A549 (cell line): ENCODE results near the gene XCR1. TPM values are rescaled to one million over a fixed set of nuclear protein-coding genes. Genes with fewer than 3 reads are reported as not detected.

Source experiments
- ATAC-seq, 2 experiments: fragments of 200-7000 bp in 1 of 2; fragments of >200 bp in 1 of 2; cut with Nextera tagmentation in 1 of 2; cut with Tn5 transposase in 1 of 2; 3 replicates each; pipeline versions ENCODE4 v1.8.0 to v1.9.1; 2018 to 2020; ENCODE audit warnings: mild to moderate bottlenecking in 1 of 2, moderate library complexity in 1 of 2
- CTCF ChIA-PET: fragments of 300-600 bp; sonication (Branson Sonifier 250); formaldehyde crosslinking; extraction: SDS; loops from one replicate; lab custom pipeline; 2021; ENCODE audit warnings: antibody characterized with exemption, inconsistent platforms; lab: Yijun Ruan, JAX
- POLR2A ChIA-PET: fragments of 350-600 bp; formaldehyde crosslinking; extraction: SDS; loops from one replicate; lab custom pipeline; 2021; ENCODE audit warnings: antibody characterized with exemption, inconsistent platforms; lab: Yijun Ruan, JAX
- DNase-seq, 2 experiments: peaks; one replicate each; pipeline versions ENCODE4 v3.0.0 to v3.0.0-alpha.2; 2011 to 2016; ENCODE audit warnings: low read depth in 1 of 2, low spot score in 1 of 2
- FAIRE-seq: peaks from 2 replicates; lab custom pipeline; 2011; peaks lifted over from hg19 to GRCh38; lab: Jason Lieb, UNC
- H3K27ac ChIP-seq, 2 experiments: fragments of >200 bp; sonication (Bioruptor Twin); formaldehyde crosslinking; 3 replicates each; pipeline ENCODE4 v1.5.1; 2016 to 2017
- H3K4me1 ChIP-seq: fragments of >200 bp; sonication (Bioruptor Twin); formaldehyde crosslinking; 3 replicates; pipeline ENCODE4 v1.6.1; 2016
- H3K4me2 ChIP-seq: fragments of >200 bp; sonication (Bioruptor Twin); formaldehyde crosslinking; 3 replicates; pipeline ENCODE4 v1.6.1; 2016
- H3K4me3 ChIP-seq: fragments of >200 bp; sonication (Bioruptor Twin); formaldehyde crosslinking; 3 replicates; pipeline ENCODE4 v1.5.1; 2016
- H3K9me3 ChIP-seq: fragments of >200 bp; sonication (Bioruptor Twin); formaldehyde crosslinking; 3 replicates; pipeline ENCODE4 v1.6.1; 2016
- BHLHE40 ChIP-seq: IDR thresholded peaks from 2 replicates; pipeline ENCODE4 v1.6.1; 2012; ENCODE audit warnings: low read depth, low read length, inconsistent platforms
- CBX2 ChIP-seq: fragments of 200-600 bp; sonication (generic); IDR thresholded peaks from 2 replicates; pipeline ENCODE4 v1.6.1; 2016; ENCODE audit warnings: low read depth, mild to moderate bottlenecking, borderline replicate concordance
- CHD2 ChIP-seq: fragments of 150-350 bp; IDR thresholded peaks from 2 replicates; pipeline ENCODE4 v1.6.1; 2014; ENCODE audit warnings: low read length; ENCODE audit not compliant: partially characterized antibody
- ELK1 ChIP-seq: fragments of 150-350 bp; IDR thresholded peaks from 2 replicates; pipeline ENCODE4 v1.6.1; 2014; ENCODE audit warnings: low read depth, mild to moderate bottlenecking, low read length
- ESRRA ChIP-seq: fragments of 150-350 bp; IDR thresholded peaks from 2 replicates; pipeline ENCODE4 v1.6.1; 2014; ENCODE audit warnings: mild to moderate bottlenecking, low read length, borderline replicate concordance
- GATA3 ChIP-seq: IDR thresholded peaks from 2 replicates; pipeline ENCODE4 v1.6.1; 2012; ENCODE audit warnings: borderline replicate concordance
- HEYL ChIP-seq: fragments of 250-450 bp; sonication (Bioruptor Pico); IDR thresholded peaks from 2 replicates; pipeline ENCODE4 v1.8.0; 2021; ENCODE audit warnings: mild to moderate bottlenecking, moderate library complexity
- HOXB5 ChIP-seq: fragments of 250-450 bp; sonication (Bioruptor Pico); IDR thresholded peaks from 2 replicates; pipeline ENCODE4 v1.5.0; 2020; ENCODE audit warnings: mild to moderate bottlenecking, moderate library complexity
- KDM1A ChIP-seq: fragments of 200-600 bp; sonication (generic); IDR thresholded peaks from 2 replicates; pipeline ENCODE4 v1.6.1; 2016; ENCODE audit warnings: low read depth, mild to moderate bottlenecking
- MAZ ChIP-seq: fragments of 150-350 bp; IDR thresholded peaks from 2 replicates; pipeline ENCODE4 v1.6.1; 2014; ENCODE audit warnings: antibody characterized with exemption, low read depth, low read length, borderline replicate concordance
- MYC ChIP-seq: IDR thresholded peaks from 2 replicates; pipeline ENCODE4 v1.6.1; 2012; ENCODE audit warnings: mild to moderate bottlenecking, inconsistent platforms, low read length, improper control_type of control experiment, borderline replicate concordance
- NPAS2 ChIP-seq: fragments of 250-450 bp; sonication (Bioruptor Pico); IDR thresholded peaks from 2 replicates; pipeline ENCODE4 v1.8.0; 2022; ENCODE audit warnings: mild to moderate bottlenecking, moderate library complexity, borderline replicate concordance
- PHF8 ChIP-seq: fragments of 200-600 bp; sonication (generic); IDR thresholded peaks from 2 replicates; pipeline ENCODE4 v1.6.1; 2016; ENCODE audit warnings: low read depth, mild to moderate bottlenecking, antibody characterized with exemption, moderate library complexity, borderline replicate concordance
- RAD21 ChIP-seq, 2 experiments: fragments of >200 bp in 1 of 2; sonication (Bioruptor Twin) in 1 of 2; formaldehyde crosslinking in 1 of 2; IDR thresholded peaks in 1 of 2; conservative IDR thresholded peaks in 1 of 2; 2 replicates in 1 of 2; 3 replicates in 1 of 2; pipeline ENCODE4 v1.6.1; 2012 to 2018; ENCODE audit warnings: inconsistent platforms in 1 of 2
- SREBF2 ChIP-seq: fragments of 450-650 bp; IDR thresholded peaks from 2 replicates; pipeline ENCODE4 v1.6.1; 2014; ENCODE audit warnings: mild to moderate bottlenecking, moderate library complexity
- ZC3H11A ChIP-seq: fragments of 450-650 bp; IDR thresholded peaks from 2 replicates; pipeline ENCODE4 v1.6.1; 2014; ENCODE audit warnings: antibody characterized with exemption, mild to moderate bottlenecking
- ZFP36 ChIP-seq: fragments of 450-650 bp; IDR thresholded peaks from 2 replicates; pipeline ENCODE4 v1.6.1; 2014; ENCODE audit warnings: borderline replicate concordance; ENCODE audit not compliant: partially characterized antibody
- WGBS: methylation state at CpG from one replicate; pipeline ENCODE4 v1.1.6; 2017; ENCODE audit errors: missing lambda C conversion rate; 5-methylcytosine and 5-hydroxymethylcytosine counted together
- polyA minus RNA-seq: library from RNA; depleted of rRNA, polyadenylated mRNA; stranded (reverse); fragments of >200 nt; gene quantifications from 2 replicates; pipeline ENCODE4 v1.2.3, GENCODE V29; 2011; rRNA and poly(A)+ RNA removed
- polyA plus RNA-seq, 4 experiments: library from polyadenylated mRNA; depleted of rRNA in 3 of 4; stranded (reverse); fragments of >200 nt; fragmentation: RNase III in 1 of 4; extraction: RNeasy Plus Mini Kit Qiagen cat#74134 plus additional on column Dnase treatment in 1 of 4; gene quantifications; 2 replicates in 3 of 4; 3 replicates in 1 of 4; pipeline ENCODE4 v1.2.3, GENCODE V29; 2011 to 2017
- TF ChIP-seq, protein P1 (sequence below): fragments of 200-600 bp; sonication (generic); IDR thresholded peaks from 2 replicates; pipeline ENCODE4 v1.6.1; 2016; ENCODE audit warnings: antibody characterized with exemption, mild to moderate bottlenecking, moderate library complexity
- TF ChIP-seq, protein P2 (sequence below): fragments of >200 bp; sonication (Bioruptor Twin); formaldehyde crosslinking; IDR thresholded peaks from 2 replicates; pipeline ENCODE4 v1.6.1; 2016
- TF ChIP-seq, protein P3 (sequence below): IDR thresholded peaks from 2 replicates; pipeline ENCODE4 v1.6.1; 2012; ENCODE audit warnings: low read depth, borderline replicate concordance
- TF ChIP-seq, protein P4 (sequence below): IDR thresholded peaks from 2 replicates; pipeline ENCODE4 v1.6.1; 2012

XCR1 gene
- polyA plus RNA-seq (2011; rRNA removed): not detected in 2 replicates
- not detected in 2 replicates for polyA plus RNA-seq (2012; cell fraction: cytosol; rRNA removed)
- polyA plus RNA-seq (2012; cell fraction: nucleus; rRNA removed): not detected in 2 replicates
- not detected in 3 replicates for polyA plus RNA-seq (2017; fragmentation: RNase III; extraction: RNeasy Plus Mini Kit Qiagen cat#74134 plus additional on column Dnase treatment)
- not detected in 2 replicates for polyA minus RNA-seq

- TF ChIP-seq MYC (no peak), PHF8 (no peak), ELK1 (no peak), ESRRA (no peak), SREBF2 (no peak), ZC3H11A (no peak), CHD2 (no peak), MAZ (no peak), ZFP36 (no peak), GATA3 (no peak), BHLHE40 (no peak), HEYL (CRISPR knock-in tag) (no peak), NPAS2 (no peak), CBX2 (no peak)
- TF ChIP-seq, protein P1, sequence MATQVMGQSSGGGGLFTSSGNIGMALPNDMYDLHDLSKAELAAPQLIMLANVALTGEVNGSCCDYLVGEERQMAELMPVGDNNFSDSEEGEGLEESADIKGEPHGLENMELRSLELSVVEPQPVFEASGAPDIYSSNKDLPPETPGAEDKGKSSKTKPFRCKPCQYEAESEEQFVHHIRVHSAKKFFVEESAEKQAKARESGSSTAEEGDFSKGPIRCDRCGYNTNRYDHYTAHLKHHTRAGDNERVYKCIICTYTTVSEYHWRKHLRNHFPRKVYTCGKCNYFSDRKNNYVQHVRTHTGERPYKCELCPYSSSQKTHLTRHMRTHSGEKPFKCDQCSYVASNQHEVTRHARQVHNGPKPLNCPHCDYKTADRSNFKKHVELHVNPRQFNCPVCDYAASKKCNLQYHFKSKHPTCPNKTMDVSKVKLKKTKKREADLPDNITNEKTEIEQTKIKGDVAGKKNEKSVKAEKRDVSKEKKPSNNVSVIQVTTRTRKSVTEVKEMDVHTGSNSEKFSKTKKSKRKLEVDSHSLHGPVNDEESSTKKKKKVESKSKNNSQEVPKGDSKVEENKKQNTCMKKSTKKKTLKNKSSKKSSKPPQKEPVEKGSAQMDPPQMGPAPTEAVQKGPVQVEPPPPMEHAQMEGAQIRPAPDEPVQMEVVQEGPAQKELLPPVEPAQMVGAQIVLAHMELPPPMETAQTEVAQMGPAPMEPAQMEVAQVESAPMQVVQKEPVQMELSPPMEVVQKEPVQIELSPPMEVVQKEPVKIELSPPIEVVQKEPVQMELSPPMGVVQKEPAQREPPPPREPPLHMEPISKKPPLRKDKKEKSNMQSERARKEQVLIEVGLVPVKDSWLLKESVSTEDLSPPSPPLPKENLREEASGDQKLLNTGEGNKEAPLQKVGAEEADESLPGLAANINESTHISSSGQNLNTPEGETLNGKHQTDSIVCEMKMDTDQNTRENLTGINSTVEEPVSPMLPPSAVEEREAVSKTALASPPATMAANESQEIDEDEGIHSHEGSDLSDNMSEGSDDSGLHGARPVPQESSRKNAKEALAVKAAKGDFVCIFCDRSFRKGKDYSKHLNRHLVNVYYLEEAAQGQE: no peak
- TF ChIP-seq, protein P2, sequence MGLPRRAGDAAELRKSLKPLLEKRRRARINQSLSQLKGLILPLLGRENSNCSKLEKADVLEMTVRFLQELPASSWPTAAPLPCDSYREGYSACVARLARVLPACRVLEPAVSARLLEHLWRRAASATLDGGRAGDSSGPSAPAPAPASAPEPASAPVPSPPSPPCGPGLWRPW: no peak
- TF ChIP-seq, protein P3, sequence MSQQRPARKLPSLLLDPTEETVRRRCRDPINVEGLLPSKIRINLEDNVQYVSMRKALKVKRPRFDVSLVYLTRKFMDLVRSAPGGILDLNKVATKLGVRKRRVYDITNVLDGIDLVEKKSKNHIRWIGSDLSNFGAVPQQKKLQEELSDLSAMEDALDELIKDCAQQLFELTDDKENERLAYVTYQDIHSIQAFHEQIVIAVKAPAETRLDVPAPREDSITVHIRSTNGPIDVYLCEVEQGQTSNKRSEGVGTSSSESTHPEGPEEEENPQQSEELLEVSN: no peak
- TF ChIP-seq, protein P4, sequence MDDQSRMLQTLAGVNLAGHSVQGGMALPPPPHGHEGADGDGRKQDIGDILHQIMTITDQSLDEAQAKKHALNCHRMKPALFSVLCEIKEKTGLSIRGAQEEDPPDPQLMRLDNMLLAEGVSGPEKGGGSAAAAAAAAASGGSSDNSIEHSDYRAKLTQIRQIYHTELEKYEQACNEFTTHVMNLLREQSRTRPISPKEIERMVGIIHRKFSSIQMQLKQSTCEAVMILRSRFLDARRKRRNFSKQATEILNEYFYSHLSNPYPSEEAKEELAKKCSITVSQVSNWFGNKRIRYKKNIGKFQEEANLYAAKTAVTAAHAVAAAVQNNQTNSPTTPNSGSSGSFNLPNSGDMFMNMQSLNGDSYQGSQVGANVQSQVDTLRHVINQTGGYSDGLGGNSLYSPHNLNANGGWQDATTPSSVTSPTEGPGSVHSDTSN: no peak
- Histone ChIP-seq H3K4me1 (no peaks in the 10 kb centered on the region), H3K4me2 (no peak within 1 kb of the TSS), H3K9me3 (no peaks in the 10 kb centered on the region; the same call in 2 of the 3 replicates), H3K27ac (no peak within 1 kb of the TSS), H3K4me3 (no peak within 1 kb of the TSS)
- ATAC-seq: no peak
- ChIA-PET POLR2A (no interaction called here), CTCF (no interaction called here)
- no peak for DNase-seq
- no peak for FAIRE-seq
- WGBS: 34% methylated on average over 3 of the region's 3 CpGs
These were observed at the start of gene XCR1 for GRCh38 chr3:46027021-46027705. Gene XCR1 (minus strand): TSS chr3:46027483. CDS start chr3:46021947, 5,536 bp downstream.

- no peak for DNase-seq
- no peak for TF ChIP-seq KDM1A
- no peak for TF ChIP-seq HOXB5 (CRISPR knock-in tag)
- TF ChIP-seq RAD21 (conservative IDR thresholded peaks at IDR 0.05 in 1 of 2, IDR thresholded peaks at IDR 0.05 in 1 of 2): peak in 1 of 2 experiments; percentile 20; a peak in 2 of 5 replicates
- TF ChIP-seq, all 56 proteins: peak for 1
These were observed 49.3 kb upstream of the XCR1 start for GRCh38 chr3:46076606-46077005.

More at GRCh38 chr3:46076606-46077005, 49.3 kb upstream of the XCR1 start:
- CTCF ChIA-PET: interaction anchor here (0.6 to 11.8 kb wide), 8 partner anchors 11 to 308 kb away, joined by 3 to 192 read pairs (median 8); partner anchors contain the start of gene CXCR6
- H3K9me3 ChIP-seq: no peaks in the 10 kb centered on the region
- POLR2A ChIA-PET: no interaction called here
- H3K4me3 ChIP-seq: no peak overlapping the region
- no peaks in the 10 kb centered on the region for H3K4me1 ChIP-seq
- no peak for FAIRE-seq
- no peak overlapping the region for H3K27ac ChIP-seq
- no peak for ATAC-seq
- no peak overlapping the region for H3K4me2 ChIP-seq
